Effector CD4-positive, alpha-beta T cell (primary cell): Measurements from ENCODE around the gene ITPA.

ENCODE experiments used
- DNase-seq: peaks from one replicate; pipeline ENCODE4 v3.0.0-alpha.2; 2020
- total RNA-seq: gene quantifications from one replicate; lab custom pipeline; 2026; lab: John Stamatoyannopoulos, UW

The ITPA gene
- total RNA-seq: 27.2 reads per million, percentile 54 among the genes with 10 or more reads in this experiment

- peak; percentile 51 for DNase-seq
These were observed at the start of gene ITPA for GRCh38 chr20:3209257-3209945. Gene ITPA, plus strand, starts transcription at chr20:3209498. Its CDS starts 54 bp downstream, at chr20:3209552.

GRCh38 chr20:3160418-3160817, 48.9 kb upstream of the ITPA start:
- no peak for DNase-seq

- DNase-seq: no peak
These were observed 47.8 kb upstream of the ITPA start for GRCh38 chr20:3161316-3162079.

GRCh38 chr20:3162080-3162611, 47.2 kb upstream of the ITPA start:
- no peak for DNase-seq

- DNase-seq: no peak
These were observed 45.9 kb upstream of the ITPA start for GRCh38 chr20:3163099-3164042.

- no peak for DNase-seq
These were observed 45.1 kb upstream of the ITPA start for GRCh38 chr20:3164043-3164762.

GRCh38 chr20:3164763-3165410, 44.4 kb upstream of the ITPA start:
- DNase-seq: no peak

GRCh38 chr20:3165473-3166337, 43.6 kb upstream of the ITPA start:
- DNase-seq: no peak

- no peak for DNase-seq
These were observed 42.9 kb upstream of the ITPA start for GRCh38 chr20:3166338-3166912.

- no peak for DNase-seq
These were observed 42.4 kb upstream of the ITPA start for GRCh38 chr20:3166913-3167342.

GRCh38 chr20:3167738-3168078, 41.6 kb upstream of the ITPA start:
- no peak for DNase-seq

- DNase-seq: no peak
These were observed 41.0 kb upstream of the ITPA start for GRCh38 chr20:3168079-3168828.

GRCh38 chr20:3168829-3169590, 40.3 kb upstream of the ITPA start:
- DNase-seq: no peak

GRCh38 chr20:3171391-3172125, 37.7 kb upstream of the ITPA start:
- DNase-seq: no peak

- no peak for DNase-seq
These were observed 37.0 kb upstream of the ITPA start for GRCh38 chr20:3172126-3172932.

GRCh38 chr20:3172933-3173609, 36.2 kb upstream of the ITPA start, which contains the start of gene LZTS3:
Gene LZTS3, minus strand, starts transcription at chr20:3173549. Its CDS starts 6,386 bp downstream, at chr20:3167163.
- peak; percentile 86 for DNase-seq
